Skeletal muscle tissue (tissue), 5 donors: Measurements from ENCODE around the gene SETD3. TPM values are rescaled to one million over a fixed set of nuclear protein-coding genes. Genes with fewer than 3 reads are reported as not detected.
"Not testable (repeated sequence)": the region's sequence is repeated elsewhere in the genome, so short reads cannot be mapped to it uniquely, and the experiment has no call there.

ENCODE experiments used
- H3K27ac ChIP-seq: one replicate; pipeline ENCODE4 v1.7.0; 2013; ENCODE audit warnings: mild to moderate bottlenecking, low read depth, low read length, inconsistent platforms
- H3K27me3 ChIP-seq, 3 donors: one replicate each; pipeline ENCODE4 v1.7.0; 2013; ENCODE audit warnings: low read length in 3 of 3; ENCODE audit not compliant: control insufficient read depth in 3 of 3, insufficient read depth in 3 of 3
- H3K36me3 ChIP-seq, 3 donors: one replicate each; pipeline ENCODE4 v1.7.0; 2013; ENCODE audit warnings: low read length in 3 of 3; ENCODE audit not compliant: control insufficient read depth in 3 of 3, insufficient read depth in 3 of 3
- H3K4me1 ChIP-seq, 3 donors: one replicate each; pipeline ENCODE4 v1.7.0; 2013; ENCODE audit warnings: low read length in 3 of 3, mild to moderate bottlenecking in 3 of 3; ENCODE audit not compliant: control insufficient read depth in 3 of 3, insufficient read depth in 3 of 3
- H3K4me3 ChIP-seq, 3 donors: one replicate each; pipeline ENCODE4 v1.7.0; 2013; ENCODE audit warnings: low read length in 3 of 3
- H3K9ac ChIP-seq, 3 donors: one replicate each; pipeline ENCODE4 v1.7.0; 2013; ENCODE audit warnings: low read length in 3 of 3, mild to moderate bottlenecking in 3 of 3, moderate library complexity in 2 of 3, low read depth in 1 of 3
- H3K9me3 ChIP-seq, 3 donors: one replicate each; pipeline ENCODE4 v1.7.0; 2013; ENCODE audit warnings: low read length in 3 of 3; ENCODE audit not compliant: control insufficient read depth in 3 of 3
- small RNA-seq: library from RNA; depleted of rRNA; stranded (forward); fragments of <200 nt; gene quantifications from one replicate; pipeline ENCODE3, GENCODE V24; 2014
- total RNA-seq: library from RNA; depleted of rRNA; stranded (reverse); fragments of >200 nt; gene quantifications from one replicate; pipeline ENCODE4 v1.2.3, GENCODE V29; 2014
- donor health status: Osteomylitis.

SETD3 gene
- total RNA-seq, 1 donor from 2014 or later, result 112 TPM

DNA sequence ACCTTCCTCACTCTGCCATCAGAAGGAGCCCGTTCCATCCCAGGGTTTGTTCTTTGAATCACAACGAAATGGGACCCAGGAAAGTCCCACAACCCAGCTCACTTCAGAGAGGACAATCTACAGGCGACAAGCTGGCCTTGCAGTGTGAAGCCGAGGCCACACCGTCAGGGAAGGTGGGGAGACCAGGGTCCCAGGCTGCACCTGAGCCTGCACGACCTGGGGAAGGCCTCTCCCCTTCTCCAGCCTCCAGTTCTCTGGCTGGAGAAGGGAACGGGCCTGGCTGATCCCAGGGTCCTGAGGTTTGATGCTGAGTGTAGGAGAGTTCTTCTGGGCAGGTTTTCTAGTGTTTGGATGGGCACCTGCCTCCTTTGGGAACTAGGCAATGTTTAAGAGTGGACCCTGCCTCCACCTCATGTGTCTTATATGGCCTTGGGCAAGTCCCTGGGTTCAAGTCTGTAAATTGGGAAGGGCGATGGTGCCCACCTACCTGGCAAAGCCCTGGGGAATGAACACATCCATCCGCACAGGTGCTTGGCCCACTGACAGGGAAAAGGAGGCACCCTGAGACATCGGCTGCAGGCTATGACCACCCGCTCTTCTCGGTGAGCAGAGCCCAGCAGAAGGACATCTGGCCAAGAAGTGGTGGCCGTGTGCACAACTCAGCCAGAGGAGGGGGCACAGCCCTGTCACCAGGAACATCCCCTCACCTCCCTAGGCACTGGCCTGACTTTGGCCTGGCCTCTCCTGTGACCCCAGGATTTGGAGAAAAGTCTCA is 130.8 kb downstream of the SETD3 start:
- H3K9ac ChIP-seq, result no peak overlapping the region
- H3K36me3 ChIP-seq, result no peaks in the 10 kb centered on the region
- H3K9me3 ChIP-seq, result no peaks in the 10 kb centered on the region
- H3K27me3 ChIP-seq, result peaks cover 0 to 16% (median 7%) of the 10 kb centered on the region in 3 donors
- no peak overlapping the region for H3K4me3 ChIP-seq
- H3K27ac ChIP-seq, result no peak overlapping the region
- peaks cover 0 to 2% (median 0%) of the 10 kb centered on the region in 3 donors for H3K4me1 ChIP-seq

DNA sequence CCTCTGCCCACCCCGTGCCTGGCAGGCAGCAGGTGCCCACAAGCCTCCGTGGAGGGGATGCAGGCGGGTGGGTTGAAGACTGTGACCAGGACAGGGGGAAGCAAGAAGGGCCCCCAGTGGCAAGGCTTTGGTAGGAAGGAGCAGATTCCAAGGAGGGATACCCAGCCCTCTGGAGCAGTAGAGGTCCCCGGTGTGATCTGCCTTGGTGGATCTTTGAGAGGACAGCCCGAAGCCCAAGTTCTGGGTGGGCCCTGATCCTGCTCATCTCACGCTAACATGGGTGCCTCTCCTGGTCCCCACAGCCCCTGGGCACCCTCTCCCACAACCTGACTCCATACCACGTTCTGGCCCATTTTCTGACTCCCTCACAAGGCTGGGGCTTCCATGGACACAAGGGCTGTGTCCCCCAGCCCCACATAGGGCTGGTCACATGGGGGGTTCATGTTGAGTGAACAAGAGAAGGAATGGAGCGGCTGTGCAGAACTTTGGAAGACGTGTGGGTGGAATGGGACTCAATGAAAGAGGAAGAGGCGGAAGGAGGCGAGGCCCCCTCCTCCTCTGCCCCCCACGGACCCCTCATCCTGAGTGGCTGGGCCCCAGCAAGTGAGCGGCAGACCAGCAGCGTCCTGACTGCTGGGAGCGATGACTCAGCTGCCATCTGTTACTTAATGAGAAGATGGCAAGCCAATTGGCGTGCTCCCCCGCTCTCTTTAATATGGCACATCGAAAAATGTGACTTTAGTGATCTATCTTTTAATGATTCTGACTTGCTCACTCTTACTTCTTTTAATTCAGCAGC is 131.6 kb downstream of the SETD3 start:
- H3K36me3 ChIP-seq, result no peaks in the 10 kb centered on the region
- H3K4me3 ChIP-seq, result no peak overlapping the region
- H3K27me3 ChIP-seq, result peaks cover 4 to 16% (median 7%) of the 10 kb centered on the region in 3 donors
- H3K27ac ChIP-seq, result no peak overlapping the region
- peaks cover 0 to 2% (median 0%) of the 10 kb centered on the region in 3 donors for H3K4me1 ChIP-seq
- H3K9ac ChIP-seq, result no peak overlapping the region
- no peaks in the 10 kb centered on the region for H3K9me3 ChIP-seq

DNA sequence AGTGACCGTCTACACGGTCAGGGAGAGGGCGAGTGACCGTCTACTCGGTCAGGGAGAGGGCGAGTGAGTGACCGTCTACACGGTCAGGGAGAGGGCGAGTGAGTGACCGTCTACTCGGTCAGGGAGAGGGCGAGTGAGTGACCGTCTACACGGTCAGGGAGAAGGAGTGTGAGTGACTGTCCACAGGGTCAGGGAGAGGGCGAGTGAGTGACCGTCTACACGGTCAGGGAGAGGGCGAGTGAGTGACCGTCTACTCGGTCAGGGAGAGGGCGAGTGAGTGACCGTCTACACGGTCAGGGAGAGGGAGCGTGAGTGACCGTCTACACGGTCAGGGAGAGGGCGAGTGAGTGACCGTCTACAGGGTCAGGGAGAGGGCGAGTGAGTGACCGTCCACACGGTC is 132.4 kb downstream of the SETD3 start:
- H3K4me3 ChIP-seq, H3K36me3 ChIP-seq, H3K9me3 ChIP-seq, H3K9ac ChIP-seq, H3K4me1 ChIP-seq, H3K27ac ChIP-seq: not testable (repeated sequence)
- H3K27me3 ChIP-seq, result peaks cover 4 to 14% (median 7%) of the 10 kb centered on the region in 3 donors

Small RNAs within 50 kb of the gene (small RNA-seq; reads per million reads assigned to genes)
- gene RNU6-91P, result not detected

Other genes starting within 250 kb of the SETD3 start
- 1.0 TPM for gene BCL11B, start 208.7 kb downstream of the SETD3 start, total RNA-seq
- gene CCNK, start 550 bp upstream of the SETD3 start, total RNA-seq, result 19.8 TPM
- 1.6 TPM for gene CCDC85C, start 123.3 kb upstream of the SETD3 start, total RNA-seq
- gene HHIPL1, start 164.3 kb upstream of the SETD3 start, total RNA-seq, result 2.6 TPM
- gene CYP46A1, start 203.4 kb upstream of the SETD3 start, total RNA-seq, result 2.1 TPM